Testis (tissue), 2 donors: ENCODE data around the gene ACKR1.

Source experiments
- CTCF ChIP-seq, 3 experiments: fragments of 450-650 bp in 2 of 3; fragments of 200-600 bp in 1 of 3; sonication (generic) in 1 of 3; IDR thresholded peaks; one replicate each; pipeline ENCODE4 v1.5.1; 2016 to 2019; ENCODE audit warnings: antibody characterized with exemption in 3 of 3, mild to moderate bottlenecking in 2 of 3, moderate library complexity in 1 of 3
- POLR2A ChIP-seq: fragments of 450-650 bp; IDR thresholded peaks from one replicate; pipeline ENCODE4 v1.6.1; 2017; ENCODE audit warnings: antibody characterized with exemption, mild to moderate bottlenecking, moderate library complexity

GRCh38 chr1:159179906-159180305, 24.8 kb upstream of the ACKR1 start:
- TF ChIP-seq CTCF (IDR thresholded peaks at IDR 0.05) (no peak), POLR2A (no peak)
